Inferior parietal cortex (tissue), 1 donor: Measurements from ENCODE around the gene ADAMTS2.
A peak's percentile ranks its signal among the peaks of the same experiment; 100 is the strongest.

Experiments used
- DNase-seq: peaks from one replicate; pipeline ENCODE4 v3.0.0-alpha.2; 2016; ENCODE audit errors: extremely low spot score

Gene ADAMTS2

DNA sequence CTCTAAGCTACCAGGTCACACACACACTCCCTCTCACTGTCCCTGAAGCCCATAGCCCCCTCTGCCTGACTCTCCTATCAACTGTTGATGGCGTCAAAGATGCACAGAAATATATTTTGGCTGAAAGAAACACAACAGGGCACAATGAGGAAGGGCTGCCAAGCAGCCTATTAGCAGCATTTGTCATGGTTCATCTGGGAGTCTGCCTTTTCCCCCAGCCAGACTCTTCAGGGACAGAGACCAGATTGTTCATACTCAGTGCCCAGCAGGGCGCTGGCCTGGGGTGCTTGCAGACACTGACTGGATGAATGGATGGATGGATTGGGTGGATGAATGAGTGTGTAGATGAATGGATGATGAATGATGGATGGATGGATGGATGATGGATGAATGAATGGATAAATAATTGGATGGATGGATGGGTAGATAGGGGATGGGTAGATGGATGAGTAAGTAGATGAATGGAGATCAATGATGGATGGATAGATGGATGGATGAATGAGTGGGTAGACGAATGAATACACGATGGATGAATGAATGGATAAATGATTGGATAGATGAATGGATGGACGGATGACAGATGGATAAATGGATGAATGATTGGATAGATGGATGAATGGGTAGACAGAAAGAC is 90.5 kb downstream of the ADAMTS2 start:
- DNase-seq, result no peak

- DNase-seq, result no peak
Measured at GRCh38 chr5:179253730-179254129, 91.5 kb downstream of the ADAMTS2 start.

DNA sequence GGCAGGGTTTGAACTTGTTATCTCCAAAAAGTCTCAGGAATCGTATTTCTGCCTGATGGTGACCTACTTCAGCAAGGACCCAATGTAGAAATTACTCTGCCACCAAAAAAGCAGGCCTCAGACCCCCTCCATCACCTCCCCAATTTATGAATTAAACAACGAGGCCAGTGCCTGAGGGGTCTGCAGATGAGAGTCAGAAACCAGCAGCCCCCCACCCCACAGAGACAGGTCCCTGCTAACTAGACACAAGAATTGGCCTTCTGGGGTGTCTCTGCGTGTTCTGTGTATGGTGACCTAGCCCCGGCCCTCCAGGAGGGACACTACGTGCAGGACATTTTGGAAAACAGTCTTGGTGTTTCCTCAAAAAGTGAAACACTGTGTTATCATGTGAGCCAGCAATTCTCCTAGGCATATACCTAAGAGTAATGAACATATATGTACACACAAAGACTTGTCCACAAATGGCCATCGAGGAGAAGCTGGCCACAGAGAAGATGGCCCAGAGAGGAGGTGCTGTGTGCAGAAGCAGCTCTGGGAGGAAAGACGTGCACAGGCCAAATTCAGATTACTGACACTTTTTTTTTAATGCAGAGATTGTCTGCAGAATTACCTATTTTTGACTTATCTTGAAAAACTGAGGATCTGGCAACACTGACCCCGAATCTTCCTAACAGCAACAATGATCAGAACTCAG is 93.8 kb downstream of the ADAMTS2 start:
- DNase-seq, result no peak

DNA sequence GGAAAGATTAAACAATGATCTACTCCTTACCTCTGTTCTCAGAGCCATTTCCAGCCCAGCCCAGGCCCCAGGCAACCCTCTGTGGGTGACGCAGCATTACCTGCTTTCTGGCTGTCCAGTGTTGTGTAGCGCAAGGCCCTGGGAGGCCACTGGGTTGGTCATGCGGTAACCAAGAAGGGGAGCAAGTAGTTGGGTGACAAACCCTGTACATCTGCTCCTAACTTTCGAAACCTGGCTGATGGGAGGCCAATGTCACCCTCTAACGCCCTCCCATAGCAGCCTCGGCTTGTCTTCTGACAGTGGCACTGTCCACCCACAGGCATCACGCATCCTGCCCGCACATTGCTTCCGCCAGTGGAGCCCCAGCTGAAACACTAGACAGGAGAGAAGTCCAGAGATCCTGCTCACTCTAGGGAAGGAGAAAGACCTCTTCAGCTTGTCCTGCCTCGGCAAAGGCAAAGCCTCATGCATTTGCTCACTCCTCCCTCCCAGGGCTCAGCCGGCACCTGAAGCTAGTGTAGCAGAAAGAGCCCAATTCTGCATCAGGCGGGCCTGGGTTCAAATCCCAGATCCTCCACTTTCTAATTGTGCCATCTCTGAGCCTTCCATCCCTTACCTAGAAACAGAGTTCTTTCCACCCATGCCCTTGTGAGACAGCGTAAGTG is 94.6 kb downstream of the ADAMTS2 start:
- DNase-seq, result no peak

DNA sequence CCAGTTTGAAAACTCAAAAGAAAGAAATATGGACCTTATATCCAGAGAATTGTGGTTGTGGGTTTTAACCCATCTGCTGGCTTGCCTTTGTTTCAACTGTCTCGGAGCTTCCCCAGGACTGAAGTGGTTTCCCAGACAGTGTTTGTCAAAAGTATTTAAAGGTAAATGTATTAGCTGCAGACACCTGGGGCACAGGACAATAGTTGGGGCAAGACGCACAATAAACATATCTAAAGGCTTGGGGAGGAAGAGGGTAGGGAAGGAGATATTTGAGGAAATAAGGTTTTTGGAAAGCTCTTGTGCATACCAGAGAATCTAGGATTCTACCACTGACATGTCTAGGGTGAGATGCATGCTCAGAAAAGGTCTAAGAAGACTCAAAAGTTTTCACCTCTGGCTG is 99.0 kb downstream of the ADAMTS2 start:
- DNase-seq, result no peak

DNA sequence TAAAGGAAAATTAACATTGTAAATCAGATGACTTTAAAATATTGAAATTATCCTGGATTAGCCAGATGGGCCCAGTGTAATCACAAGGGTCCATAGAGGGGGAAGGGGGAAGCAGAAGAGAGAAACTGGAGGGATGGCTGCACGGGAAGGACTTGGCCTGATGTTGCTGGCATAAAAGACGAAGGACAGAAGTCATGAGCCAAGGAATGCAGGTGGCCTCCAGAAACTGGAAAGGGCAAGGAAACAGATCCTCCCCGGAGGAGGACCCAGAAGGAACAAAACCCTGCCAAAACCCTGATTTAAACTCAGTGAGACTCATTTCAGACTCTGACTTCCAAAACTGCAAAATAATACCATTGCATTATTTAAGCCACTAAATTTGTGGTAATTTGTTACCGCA is 100.2 kb downstream of the ADAMTS2 start:
- no peak for DNase-seq

- no peak for DNase-seq
Measured at GRCh38 chr5:179244044-179244443, 101.2 kb downstream of the ADAMTS2 start.

DNA sequence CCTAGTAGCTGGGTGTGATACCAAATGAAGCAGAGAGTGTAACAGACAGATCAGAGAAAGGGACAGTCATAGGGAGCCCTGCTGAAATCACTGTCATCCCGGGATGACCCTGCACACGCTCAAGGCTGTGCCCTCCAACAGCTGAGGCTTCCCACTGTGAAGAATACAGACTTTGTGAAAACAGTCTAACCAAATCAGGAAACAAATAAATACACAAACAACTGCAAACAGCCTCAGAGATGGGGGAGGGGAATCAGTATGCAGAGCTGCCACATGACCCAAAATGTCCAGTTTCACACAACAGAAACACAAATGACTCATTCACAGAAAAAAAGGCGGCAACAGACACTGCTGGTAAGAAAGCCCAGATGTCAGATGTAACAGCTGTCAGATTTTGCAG is 101.9 kb downstream of the ADAMTS2 start:
- peak; percentile 74 for DNase-seq

GRCh38 chr5:179242676-179243075 is 102.6 kb downstream of the ADAMTS2 start:
- DNase-seq, result no peak

DNA sequence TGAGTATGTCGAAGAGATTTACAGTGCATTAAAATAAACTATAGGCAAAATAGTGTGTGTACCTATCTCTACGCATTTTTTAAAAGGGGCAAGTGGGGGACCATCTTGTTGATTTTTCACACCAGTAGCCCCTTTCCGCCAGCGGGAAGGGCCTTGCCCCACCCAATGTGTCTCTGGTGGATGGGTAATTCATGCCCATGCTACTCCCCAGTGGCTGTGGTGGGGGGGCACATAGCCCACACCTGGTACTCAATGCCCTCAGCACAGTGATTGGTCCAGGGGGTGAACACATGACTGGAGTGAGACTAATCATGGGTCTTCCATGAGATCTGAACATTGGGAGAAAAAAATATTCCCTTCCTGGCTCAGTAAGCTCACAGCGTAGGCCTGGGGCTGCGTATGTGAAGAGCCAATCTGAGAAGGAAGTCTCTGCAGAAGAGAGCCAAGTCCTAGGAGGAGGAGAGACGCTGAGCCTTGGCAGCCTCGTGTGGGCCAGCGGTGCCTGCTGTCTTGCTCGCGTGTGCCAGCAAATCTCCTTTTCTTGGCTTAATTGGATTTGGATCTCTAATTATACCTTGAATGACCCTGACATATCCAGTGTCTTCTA is 103.4 kb downstream of the ADAMTS2 start:
- DNase-seq, result no peak

GRCh38 chr5:179241175-179241574 is 104.1 kb downstream of the ADAMTS2 start:
- no peak for DNase-seq

GRCh38 chr5:179240561-179240960 is 104.7 kb downstream of the ADAMTS2 start:
- DNase-seq, result no peak

- no peak for DNase-seq
Measured at GRCh38 chr5:179239256-179240135, 105.8 kb downstream of the ADAMTS2 start.

DNA sequence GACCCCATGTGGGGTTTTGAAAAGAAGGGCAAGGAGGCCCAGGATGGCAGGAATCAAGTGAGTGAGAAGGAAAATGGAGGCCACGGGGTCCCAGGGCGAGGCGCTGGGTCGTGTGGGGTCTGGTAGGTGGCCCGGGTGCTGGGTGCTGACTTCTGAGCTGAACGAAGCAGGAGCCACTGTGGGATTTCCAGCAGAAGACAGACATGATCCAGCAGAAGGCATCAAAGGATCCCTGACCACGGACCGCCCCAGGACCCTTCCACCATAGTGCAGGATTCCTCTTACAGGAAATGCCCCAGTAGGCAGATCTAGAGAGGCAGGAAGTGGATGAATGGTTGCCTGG is 106.7 kb downstream of the ADAMTS2 start:
- no peak for DNase-seq

GRCh38 chr5:179237770-179238627 is 107.3 kb downstream of the ADAMTS2 start:
- no peak for DNase-seq

DNA sequence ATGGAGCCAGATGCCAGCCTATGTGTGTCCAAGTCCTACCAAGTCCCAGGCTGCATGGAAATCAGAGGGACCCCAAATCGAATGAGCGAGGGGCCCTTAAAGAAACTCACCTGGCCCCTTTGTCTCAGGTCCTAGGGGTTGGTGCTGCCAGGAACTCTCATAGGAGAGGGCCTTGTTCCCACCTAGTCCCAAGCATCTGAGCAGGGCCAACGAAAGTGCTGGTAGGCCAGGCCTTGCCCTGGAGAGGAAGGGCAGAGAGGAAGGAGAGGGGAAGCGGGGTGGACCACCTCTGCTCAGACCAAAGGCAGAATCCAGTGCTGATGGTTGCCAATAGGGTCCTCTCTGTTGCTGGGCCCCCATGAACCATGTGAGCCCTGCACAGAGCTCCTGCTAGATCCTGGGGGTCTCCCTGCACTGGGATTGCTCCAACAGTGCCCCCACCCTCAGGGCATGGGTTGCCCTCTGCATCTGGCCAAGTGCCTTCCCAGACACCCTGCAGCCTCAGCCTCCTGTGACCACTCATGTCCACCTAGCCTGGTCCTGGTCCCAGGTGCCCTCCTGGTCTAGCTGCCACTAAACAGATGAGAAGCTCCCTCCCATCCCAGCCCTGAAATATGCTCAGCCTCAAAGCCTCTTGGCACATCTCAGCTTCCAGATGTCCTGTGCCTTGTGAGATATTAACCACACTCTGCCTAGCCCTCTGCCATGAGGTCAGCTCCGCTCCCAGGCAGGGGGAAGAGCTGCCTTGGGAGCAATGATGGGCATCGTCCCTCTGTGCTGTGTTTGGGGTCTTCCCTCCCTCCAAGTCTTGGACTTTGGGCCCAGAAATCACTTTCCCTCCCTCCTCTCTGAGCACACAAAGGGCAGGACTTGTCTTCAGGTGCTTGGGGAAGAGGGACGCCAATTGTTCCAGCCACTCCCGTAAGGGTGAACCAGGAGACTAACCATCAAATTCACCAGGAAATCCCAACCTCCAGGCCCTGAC is 109.6 kb downstream of the ADAMTS2 start:
- DNase-seq, result no peak

DNA sequence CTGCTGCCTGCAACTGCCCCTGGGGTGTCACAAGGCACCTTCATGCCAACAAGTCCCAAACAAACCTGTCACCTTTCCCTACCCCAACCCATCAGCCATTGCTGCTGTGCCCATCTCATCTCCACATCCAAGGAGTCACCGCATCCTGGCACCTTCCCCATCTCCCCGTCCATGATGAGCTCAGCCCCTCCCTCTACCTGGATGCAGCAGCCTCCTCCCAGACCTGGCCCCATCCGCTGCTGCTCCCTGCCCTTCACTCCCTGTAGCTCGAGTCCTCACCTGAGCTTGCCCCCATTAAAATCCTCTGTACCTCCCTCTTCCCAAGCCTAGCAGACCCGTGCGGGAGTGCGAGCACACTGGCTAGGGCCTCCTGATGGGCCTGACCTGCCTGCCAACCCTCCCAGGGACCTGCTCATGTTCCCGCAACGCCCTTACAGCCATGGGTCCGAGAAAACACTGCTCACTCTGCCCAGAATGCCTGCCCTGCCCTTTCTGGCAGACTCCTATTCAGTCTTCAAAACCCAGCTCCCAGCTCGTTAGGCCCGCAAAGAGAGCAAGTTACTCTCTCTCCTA is 110.6 kb downstream of the ADAMTS2 start:
- DNase-seq, result no peak

GRCh38 chr5:179233909-179234562 is 111.2 kb downstream of the ADAMTS2 start:
- no peak for DNase-seq
